Osteocyte (in vitro differentiated cells): ENCODE measurements around the gene PAN2. TPM values are rescaled to one million over a fixed set of nuclear protein-coding genes. Genes with fewer than 3 reads are reported as not detected.
"Not testable (repeated sequence)": the region's sequence is repeated elsewhere in the genome, so short reads cannot be mapped to it uniquely, and the experiment has no call there.

ENCODE experiments used
- DNase-seq: peaks from one replicate; pipeline ENCODE4 v3.0.0; 2021; ENCODE audit warnings: mixed read lengths; ENCODE audit not compliant: unreplicated experiment; ENCODE audit errors: extremely low spot score
- H3K27ac Mint-ChIP-seq: one replicate; pipeline ENCODE4 v1.8.0; 2021; ENCODE audit warnings: mild to moderate bottlenecking, mixed read lengths; ENCODE audit not compliant: unreplicated experiment
- H3K27me3 Mint-ChIP-seq: one replicate; pipeline ENCODE4 v1.8.0; 2021; ENCODE audit warnings: mixed read lengths; ENCODE audit not compliant: unreplicated experiment
- H3K36me3 Mint-ChIP-seq: one replicate; pipeline ENCODE4 v1.8.0; 2021; ENCODE audit warnings: mixed read lengths; ENCODE audit not compliant: unreplicated experiment
- H3K4me1 Mint-ChIP-seq: one replicate; pipeline ENCODE4 v1.8.0; 2021; ENCODE audit warnings: mixed read lengths; ENCODE audit not compliant: unreplicated experiment
- H3K4me3 Mint-ChIP-seq: one replicate; pipeline ENCODE4 v1.8.0; 2021; ENCODE audit warnings: mild to moderate bottlenecking, moderate library complexity, mixed read lengths; ENCODE audit not compliant: unreplicated experiment
- H3K9me3 Mint-ChIP-seq: one replicate; pipeline ENCODE4 v1.8.0; 2021; ENCODE audit warnings: mixed read lengths; ENCODE audit not compliant: unreplicated experiment
- total RNA-seq: library from RNA; stranded (reverse); gene quantifications from 2 replicates; pipeline ENCODE4 v1.2.1, GENCODE V29; 2021
- TF ChIP-seq, protein P1 (sequence below): fragments of 200-600 bp; sonication (generic); IDR thresholded peaks from 2 replicates; pipeline ENCODE4 v1.5.0; 2021; ENCODE audit warnings: antibody characterized with exemption, mild to moderate bottlenecking, moderate library complexity

The PAN2 gene
- total RNA-seq, 1 donor from 2014 or later = 52.7 TPM

DNA sequence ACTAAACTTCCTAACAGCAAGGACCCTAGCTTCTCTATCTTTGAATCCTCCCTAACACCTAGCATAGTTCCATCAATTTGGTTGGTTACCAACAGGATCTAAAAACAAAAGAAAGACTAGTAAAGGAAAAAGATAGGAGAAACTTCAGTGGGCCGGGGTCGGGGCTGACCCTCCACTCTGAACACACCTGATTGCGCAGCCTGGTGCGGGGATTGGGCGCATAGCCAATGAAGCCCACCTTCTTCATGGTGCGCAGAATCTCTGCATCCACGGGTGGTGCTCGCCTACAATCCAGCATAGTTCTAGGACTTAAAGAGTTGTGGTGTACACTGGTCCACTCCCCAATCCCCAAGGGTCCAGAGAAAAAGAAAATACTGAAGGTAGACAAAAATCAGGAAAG, 7.7 kb downstream of the PAN2 start:
- Mint-ChIP-seq H3K27ac (no peak overlapping the region), H3K36me3 (peaks cover 27% of the 10 kb centered on the region), H3K4me3 (no peak overlapping the region), H3K27me3 (no peaks in the 10 kb centered on the region), H3K9me3 (no peaks in the 10 kb centered on the region), H3K4me1 (no peaks in the 10 kb centered on the region)
- TF ChIP-seq, protein P1, sequence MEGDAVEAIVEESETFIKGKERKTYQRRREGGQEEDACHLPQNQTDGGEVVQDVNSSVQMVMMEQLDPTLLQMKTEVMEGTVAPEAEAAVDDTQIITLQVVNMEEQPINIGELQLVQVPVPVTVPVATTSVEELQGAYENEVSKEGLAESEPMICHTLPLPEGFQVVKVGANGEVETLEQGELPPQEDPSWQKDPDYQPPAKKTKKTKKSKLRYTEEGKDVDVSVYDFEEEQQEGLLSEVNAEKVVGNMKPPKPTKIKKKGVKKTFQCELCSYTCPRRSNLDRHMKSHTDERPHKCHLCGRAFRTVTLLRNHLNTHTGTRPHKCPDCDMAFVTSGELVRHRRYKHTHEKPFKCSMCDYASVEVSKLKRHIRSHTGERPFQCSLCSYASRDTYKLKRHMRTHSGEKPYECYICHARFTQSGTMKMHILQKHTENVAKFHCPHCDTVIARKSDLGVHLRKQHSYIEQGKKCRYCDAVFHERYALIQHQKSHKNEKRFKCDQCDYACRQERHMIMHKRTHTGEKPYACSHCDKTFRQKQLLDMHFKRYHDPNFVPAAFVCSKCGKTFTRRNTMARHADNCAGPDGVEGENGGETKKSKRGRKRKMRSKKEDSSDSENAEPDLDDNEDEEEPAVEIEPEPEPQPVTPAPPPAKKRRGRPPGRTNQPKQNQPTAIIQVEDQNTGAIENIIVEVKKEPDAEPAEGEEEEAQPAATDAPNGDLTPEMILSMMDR = no peak
- no peak for DNase-seq

DNA sequence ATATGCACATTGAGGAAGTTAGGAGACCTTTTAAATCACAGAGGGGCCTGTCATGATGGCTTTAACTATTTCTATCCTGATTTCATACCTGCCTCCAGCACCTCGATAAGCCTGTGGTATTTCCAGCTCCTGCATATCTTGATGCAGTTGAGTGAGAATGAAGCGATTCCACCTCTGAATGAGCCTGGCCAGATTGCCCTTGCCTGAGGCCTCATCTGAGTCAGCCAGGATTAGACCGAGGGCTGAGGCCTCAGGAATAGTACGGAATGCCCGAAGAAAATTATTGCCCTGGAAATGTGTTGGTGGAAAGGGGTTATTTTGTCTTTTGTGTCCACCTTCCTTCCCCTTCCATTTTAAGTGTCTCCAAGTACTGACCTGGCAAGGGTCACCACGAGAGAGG, 9.6 kb downstream of the PAN2 start:
- no peaks in the 10 kb centered on the region for H3K9me3 Mint-ChIP-seq
- no peak overlapping the region for H3K4me3 Mint-ChIP-seq
- TF ChIP-seq, protein P1 = no peak

DNA sequence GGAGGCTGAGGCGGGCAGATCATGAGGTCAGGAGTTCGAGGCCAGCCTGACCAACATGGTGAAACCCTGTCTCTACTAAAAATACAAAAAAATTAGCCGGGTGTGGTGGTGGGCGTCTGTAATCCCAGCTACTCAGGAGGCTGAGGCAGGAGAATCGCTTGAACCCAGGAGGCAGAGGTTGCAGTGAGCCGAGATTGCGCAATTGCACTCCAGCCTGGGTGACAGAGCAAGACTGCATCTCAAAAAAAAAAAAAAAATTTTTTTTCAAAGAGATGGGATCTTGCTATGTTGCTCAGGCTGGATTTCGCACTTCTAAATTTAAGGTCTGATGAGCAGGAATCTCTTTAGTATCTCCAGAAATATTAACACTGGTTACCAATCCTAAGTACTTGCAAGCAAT, 12.2 kb downstream of the PAN2 start:
- not testable (repeated sequence) for H3K4me3 Mint-ChIP-seq, DNase-seq, H3K4me1 Mint-ChIP-seq, H3K9me3 Mint-ChIP-seq, H3K27me3 Mint-ChIP-seq, H3K27ac Mint-ChIP-seq
- peaks cover 31% of the 10 kb centered on the region for H3K36me3 Mint-ChIP-seq

More for the DNA sequence above, 9.6 kb downstream of the PAN2 start:
- Mint-ChIP-seq H3K36me3 (peaks cover 30% of the 10 kb centered on the region), H3K27ac (no peak overlapping the region), H3K27me3 (no peaks in the 10 kb centered on the region), H3K4me1 (no peaks in the 10 kb centered on the region)
- no peak for DNase-seq

DNA sequence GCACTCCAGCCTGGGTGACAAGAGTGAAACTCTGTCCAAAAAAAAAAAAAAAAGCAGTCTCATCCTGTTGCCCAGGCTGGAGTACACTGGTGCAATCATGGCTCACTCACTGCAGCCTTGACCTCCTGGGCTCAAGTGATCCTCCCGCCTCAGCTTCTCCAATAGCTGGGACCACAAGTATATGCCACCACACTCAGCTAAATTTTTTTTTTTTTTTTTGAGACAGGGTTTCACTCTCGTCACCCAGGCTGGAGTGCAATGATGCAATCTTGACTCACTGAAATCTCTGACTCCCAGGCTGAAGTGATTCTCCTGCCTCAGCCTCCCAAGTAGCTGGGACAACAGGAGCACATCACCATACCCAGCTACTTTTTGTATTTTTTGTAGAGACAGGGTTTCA, 12.8 kb downstream of the PAN2 start:
- H3K4me1 Mint-ChIP-seq = peaks cover 2% of the 10 kb centered on the region
- peaks cover 26% of the 10 kb centered on the region for H3K36me3 Mint-ChIP-seq
- H3K27ac Mint-ChIP-seq = no peak overlapping the region
- H3K9me3 Mint-ChIP-seq = no peaks in the 10 kb centered on the region
- no peak for DNase-seq
- no peaks in the 10 kb centered on the region for H3K27me3 Mint-ChIP-seq
- TF ChIP-seq, protein P1 = no peak
- no peak overlapping the region for H3K4me3 Mint-ChIP-seq

DNA sequence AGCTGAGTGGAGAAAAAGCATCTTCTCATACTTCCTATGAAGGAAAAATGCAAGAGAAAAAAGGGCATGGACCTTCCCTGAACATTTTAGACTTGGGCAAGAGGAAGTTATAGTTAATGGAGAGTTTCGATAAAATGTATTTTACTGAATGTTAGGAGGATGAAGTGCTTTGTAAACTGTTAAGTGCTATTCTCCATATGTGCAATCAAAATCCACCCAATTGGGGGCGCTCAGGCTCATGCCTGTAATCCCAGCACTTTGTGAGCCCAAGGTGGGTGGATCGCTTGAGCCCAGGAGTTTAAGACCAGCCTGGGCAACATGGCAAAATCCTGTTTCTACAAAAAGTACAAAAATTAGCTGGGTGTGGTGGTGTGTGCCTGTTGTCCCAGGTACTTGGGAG, 16.1 kb downstream of the PAN2 start:
- Mint-ChIP-seq H3K9me3 (no peaks in the 10 kb centered on the region), H3K27ac (peak overlapping the region; percentile 27), H3K36me3 (peaks cover 8% of the 10 kb centered on the region), H3K27me3 (no peaks in the 10 kb centered on the region), H3K4me1 (peaks cover 14% of the 10 kb centered on the region), H3K4me3 (no peak overlapping the region)
- TF ChIP-seq, protein P1 = no peak
- DNase-seq = no peak
